ENCODE measurements around the gene AK5.

AK5 gene

GRCh38 chr1:77533660-77534305 lies 252.0 kb downstream of the AK5 start:
- TF ChIP-seq POLR2AphosphoS5 (IDR thresholded peaks at IDR 0.05; ENCODE audit: low read depth, low read length) (no peak), FOXP2 (optimal IDR thresholded peaks at IDR 0.05; ENCODE audit: borderline replicate concordance, extremely low read depth, extremely low read length, insufficient read depth) (no peak), TAF1 (IDR thresholded peaks at IDR 0.05; ENCODE audit: borderline replicate concordance, insufficient read depth, low read length) (no peak), SIN3A (IDR thresholded peaks at IDR 0.05; ENCODE audit: borderline replicate concordance, insufficient read depth, low read length) (no peak), REST (IDR thresholded peaks at IDR 0.05; ENCODE audit: insufficient read depth in 1 of 2, low read depth in 2 of 2, low read length in 2 of 2) (no peak)

- TF ChIP-seq REST (IDR thresholded peaks at IDR 0.05; ENCODE audit: insufficient read depth in 1 of 2, low read depth in 2 of 2, low read length in 2 of 2) (no peak), TAF1 (IDR thresholded peaks at IDR 0.05; ENCODE audit: borderline replicate concordance, insufficient read depth, low read length) (no peak), SIN3A (IDR thresholded peaks at IDR 0.05; ENCODE audit: borderline replicate concordance, insufficient read depth, low read length) (no peak), POLR2AphosphoS5 (IDR thresholded peaks at IDR 0.05; ENCODE audit: low read depth, low read length) (no peak), FOXP2 (optimal IDR thresholded peaks at IDR 0.05; ENCODE audit: borderline replicate concordance, extremely low read depth, extremely low read length, insufficient read depth) (no peak)
These were observed 252.6 kb downstream of the AK5 start for GRCh38 chr1:77534456-77534855.

- TF ChIP-seq POLR2AphosphoS5 (IDR thresholded peaks at IDR 0.05; ENCODE audit: low read depth, low read length) (no peak), SIN3A (IDR thresholded peaks at IDR 0.05; ENCODE audit: borderline replicate concordance, insufficient read depth, low read length) (no peak), FOXP2 (optimal IDR thresholded peaks at IDR 0.05; ENCODE audit: borderline replicate concordance, extremely low read depth, extremely low read length, insufficient read depth) (no peak), TAF1 (IDR thresholded peaks at IDR 0.05; ENCODE audit: borderline replicate concordance, insufficient read depth, low read length) (no peak), REST (IDR thresholded peaks at IDR 0.05; ENCODE audit: insufficient read depth in 1 of 2, low read depth in 2 of 2, low read length in 2 of 2) (no peak)
These were observed 255.0 kb downstream of the AK5 start for GRCh38 chr1:77536813-77537212.

GRCh38 chr1:77538956-77539518 lies 257.2 kb downstream of the AK5 start:
- TF ChIP-seq TAF1 (IDR thresholded peaks at IDR 0.05; ENCODE audit: borderline replicate concordance, insufficient read depth, low read length) = no peak
- no peak for TF ChIP-seq POLR2AphosphoS5 (IDR thresholded peaks at IDR 0.05; ENCODE audit: low read depth, low read length)

GRCh38 chr1:77539519-77540142 lies 257.8 kb downstream of the AK5 start:
- TF ChIP-seq SIN3A (IDR thresholded peaks at IDR 0.05; ENCODE audit: borderline replicate concordance, insufficient read depth, low read length) (no peak), TAF1 (IDR thresholded peaks at IDR 0.05; ENCODE audit: borderline replicate concordance, insufficient read depth, low read length) (no peak), REST (IDR thresholded peaks at IDR 0.05; ENCODE audit: insufficient read depth in 1 of 2, low read depth in 2 of 2, low read length in 2 of 2) (no peak), POLR2AphosphoS5 (IDR thresholded peaks at IDR 0.05; ENCODE audit: low read depth, low read length) (no peak), FOXP2 (optimal IDR thresholded peaks at IDR 0.05; ENCODE audit: borderline replicate concordance, extremely low read depth, extremely low read length, insufficient read depth) (no peak)
